Measurements from ENCODE around the gene DDAH1. TPM values are rescaled to one million over a fixed set of nuclear protein-coding genes. Genes with fewer than 3 reads are reported as not detected.
A peak's percentile ranks its signal among the peaks of the same experiment; 100 is the strongest.

Gene DDAH1
- total and polyA plus RNA-seq, 5 donors, result 3.8 to 10.1 (median 5.6) TPM

DNA sequence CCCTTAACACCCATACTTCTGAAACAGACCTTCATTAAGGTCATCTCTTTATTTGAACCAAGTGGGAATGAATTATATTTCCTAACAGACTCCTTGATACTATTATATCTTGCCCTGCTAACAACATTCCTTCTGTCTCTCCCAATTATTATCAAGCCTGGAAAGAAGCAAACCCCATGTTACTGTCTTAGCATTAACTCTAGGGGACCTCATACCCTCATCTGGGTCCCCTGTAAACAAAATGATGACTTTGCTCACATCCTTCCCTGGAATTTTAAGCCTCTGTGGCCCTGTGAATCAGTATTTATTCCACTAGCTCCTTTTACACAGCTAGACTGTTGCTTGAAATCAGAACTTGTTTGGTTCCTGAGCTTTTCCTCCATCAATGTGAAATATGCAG is 150.2 kb downstream of the DDAH1 start:
- H3K4me3 ChIP-seq (ENCODE audit: low read length), result no peak overlapping the region
- DNase-seq (no peak), ATAC-seq (no peak)
- H3K27me3 ChIP-seq (ENCODE audit: control insufficient read depth, insufficient read depth), result no peaks in the 10 kb centered on the region
- no peaks in the 10 kb centered on the region for H3K9me3 ChIP-seq (ENCODE audit: control insufficient read depth, low read length)
- H3K27ac ChIP-seq (ENCODE audit: low read length), result peak overlapping the region; percentile 98
- no peaks in the 10 kb centered on the region for H3K4me1 ChIP-seq (ENCODE audit: control insufficient read depth, insufficient read depth, low read length)
- intact Hi-C loops (cut with DNase I), result no loop called here

DNA sequence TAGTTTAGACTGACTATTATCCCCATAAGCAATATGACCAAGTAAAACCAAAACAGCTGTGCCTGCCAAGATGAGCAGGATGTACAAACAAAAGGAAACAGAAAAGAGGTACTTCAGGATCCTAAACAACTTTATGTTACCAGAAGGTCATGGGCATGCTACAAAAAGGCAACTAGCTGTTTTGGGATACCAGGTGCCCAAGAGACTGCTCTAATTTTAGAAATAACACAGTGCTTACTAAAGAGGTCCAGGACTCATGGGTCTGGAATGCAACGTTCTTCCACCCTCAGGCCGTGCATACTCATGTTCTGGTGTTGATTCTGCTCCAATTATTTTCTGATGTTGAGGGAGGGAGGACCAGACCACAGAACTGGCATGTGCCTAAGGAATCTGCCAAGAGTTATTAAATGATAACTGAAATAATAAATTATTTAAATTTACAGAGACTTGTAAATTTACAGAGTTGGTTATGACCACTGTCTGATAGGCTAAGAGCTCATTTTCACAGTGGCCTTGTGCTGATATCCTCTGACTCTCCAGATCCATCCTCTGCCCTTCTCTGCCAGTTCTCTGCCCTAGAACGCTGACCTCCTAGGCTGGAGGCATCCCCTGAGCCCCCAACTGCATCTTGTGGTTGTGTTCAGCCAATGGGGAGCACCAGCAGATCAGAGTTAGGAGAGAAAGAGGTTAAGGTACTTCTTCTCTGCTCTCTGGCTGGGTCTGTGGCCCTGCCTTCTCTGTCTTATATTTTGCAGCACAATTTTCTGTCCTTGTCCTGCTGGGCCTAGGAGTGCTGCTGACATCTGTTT is 150.9 kb downstream of the DDAH1 start:
- Histone ChIP-seq H3K27me3 (ENCODE audit: control insufficient read depth, insufficient read depth) (no peaks in the 10 kb centered on the region), H3K9me3 (ENCODE audit: control insufficient read depth, low read length) (no peaks in the 10 kb centered on the region), H3K4me1 (ENCODE audit: control insufficient read depth, insufficient read depth, low read length) (no peaks in the 10 kb centered on the region), H3K27ac (ENCODE audit: low read length) (peak overlapping the region; percentile 98), H3K4me3 (ENCODE audit: low read length) (no peak overlapping the region)
- WGBS, result 40% methylated on average over 3 of the region's 3 CpGs
- ATAC-seq (peak; percentile 88 to 89), DNase-seq (no peak)
- intact Hi-C loops (cut with DNase I), result no loop called here

DNA sequence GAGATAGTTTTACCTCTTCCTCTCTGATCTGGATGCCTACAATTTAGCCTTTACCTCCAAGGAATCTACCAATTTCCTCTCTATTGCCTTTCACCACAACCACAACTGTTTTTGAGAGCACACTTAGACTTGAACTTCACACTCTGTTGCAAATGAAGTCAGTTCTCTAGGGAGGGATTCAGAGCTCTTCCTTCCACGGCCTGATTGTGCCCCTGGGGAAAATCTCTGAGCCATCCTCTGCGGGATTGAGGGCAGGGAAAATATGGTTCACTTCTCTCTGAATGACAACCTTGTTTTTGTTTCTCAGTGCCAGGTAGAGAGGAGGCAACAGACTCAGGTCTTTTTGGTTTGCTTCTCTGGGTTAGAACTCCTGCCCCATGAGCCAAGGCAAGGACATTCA is 153.1 kb downstream of the DDAH1 start:
- no peaks in the 10 kb centered on the region for H3K27me3 ChIP-seq (ENCODE audit: control insufficient read depth, insufficient read depth)
- peaks cover 5% of the 10 kb centered on the region for H3K4me1 ChIP-seq (ENCODE audit: control insufficient read depth, insufficient read depth, low read length)
- no peak overlapping the region for H3K4me3 ChIP-seq (ENCODE audit: low read length)
- no peak overlapping the region for H3K27ac ChIP-seq (ENCODE audit: low read length)
- ATAC-seq, result no peak
- WGBS, result 64% methylated on average over 2 of the region's 2 CpGs
- no peaks in the 10 kb centered on the region for H3K9me3 ChIP-seq (ENCODE audit: control insufficient read depth, low read length)
- no peak for DNase-seq
- intact Hi-C loops (cut with DNase I), result no loop called here

DNA sequence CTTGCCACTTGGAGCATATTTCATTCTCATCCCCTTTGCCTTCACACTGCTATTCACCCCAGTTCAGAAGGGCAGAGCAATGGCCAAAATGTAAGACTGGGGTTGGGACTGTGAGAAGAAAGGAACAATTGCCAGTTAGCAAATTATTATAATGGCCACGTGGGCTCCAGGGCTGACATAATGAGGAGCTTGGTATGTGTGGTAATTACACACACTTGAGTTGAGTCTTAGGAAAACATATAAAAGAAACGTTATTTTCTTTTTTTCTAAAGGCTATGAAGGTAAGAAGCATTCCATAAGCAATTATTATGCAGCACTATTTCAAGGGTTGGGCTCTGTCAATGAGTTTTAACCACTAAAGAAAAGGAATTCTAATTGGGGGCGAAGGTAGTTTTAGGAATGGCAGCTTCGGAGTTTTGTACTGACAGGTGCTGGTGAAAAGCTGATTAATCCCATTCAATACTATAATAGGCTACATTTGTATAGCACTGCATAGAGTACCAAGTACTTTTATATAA is 156.1 kb downstream of the DDAH1 start:
- peaks cover 5% of the 10 kb centered on the region for H3K4me1 ChIP-seq (ENCODE audit: control insufficient read depth, insufficient read depth, low read length)
- H3K4me3 ChIP-seq (ENCODE audit: low read length), result no peak overlapping the region
- WGBS, result 75% methylated on average over 4 of the region's 4 CpGs
- no peak for ATAC-seq
- DNase-seq, result no peak
- no peak overlapping the region for H3K27ac ChIP-seq (ENCODE audit: low read length)
- no peaks in the 10 kb centered on the region for H3K9me3 ChIP-seq (ENCODE audit: control insufficient read depth, low read length)
- H3K27me3 ChIP-seq (ENCODE audit: control insufficient read depth, insufficient read depth), result no peaks in the 10 kb centered on the region
- intact Hi-C loops (cut with DNase I), result loop anchor here (2.0 to 10.0 kb wide), 8 partner anchors 88 to 383 kb away; partner anchors contain the start of gene CCN1 (in 2 of the 4)

DNA sequence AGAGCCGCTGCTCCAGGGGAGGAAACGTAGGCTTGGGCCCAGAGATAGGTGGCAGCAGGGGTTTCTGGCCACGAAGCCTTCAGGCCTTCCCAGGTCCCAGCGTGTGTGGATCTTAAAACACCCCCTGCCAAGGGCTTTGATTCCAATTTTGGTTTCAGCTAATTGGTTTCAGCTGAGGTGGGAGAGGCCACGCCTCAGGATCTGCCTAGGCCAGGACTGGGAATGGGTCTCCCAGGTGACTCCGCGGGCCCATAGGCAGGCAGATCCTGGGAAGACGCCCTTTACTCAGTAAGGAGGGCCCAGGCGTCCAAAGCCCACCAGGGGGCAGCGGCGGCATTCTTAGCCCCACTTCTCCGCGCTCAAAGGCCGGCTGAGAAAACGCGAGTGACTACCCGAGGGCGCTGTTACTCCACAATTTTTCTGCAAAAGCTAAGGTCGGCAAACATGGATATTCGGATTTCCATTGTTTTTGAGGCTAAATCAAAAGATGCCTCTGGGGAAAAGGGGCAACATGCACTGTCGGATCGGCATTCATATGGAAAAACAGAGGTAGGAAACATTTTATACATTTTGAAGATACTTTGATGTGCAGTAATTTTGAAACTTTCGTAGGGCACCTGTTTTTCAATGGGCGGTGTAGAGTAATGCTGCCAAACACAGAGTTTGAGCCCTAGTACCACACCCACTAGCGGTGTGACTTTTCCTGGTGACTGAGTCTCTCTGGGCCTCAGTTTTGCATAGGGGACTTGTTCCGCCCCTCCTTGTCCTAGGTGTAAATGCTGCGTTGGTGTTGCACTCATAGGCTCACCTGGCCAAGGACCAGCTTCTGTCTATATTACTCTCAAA is 156.7 kb downstream of the DDAH1 start:
- H3K27ac ChIP-seq (ENCODE audit: low read length), result no peak overlapping the region
- DNase-seq (peak; percentile 88 to 95 (median 95)), ATAC-seq (peak; percentile 95 to 97)
- peaks cover 5% of the 10 kb centered on the region for H3K4me1 ChIP-seq (ENCODE audit: control insufficient read depth, insufficient read depth, low read length)
- intact Hi-C loops (cut with DNase I), result loop anchor here (2.0 to 10.0 kb wide), 8 partner anchors 89 to 384 kb away; partner anchors contain the start of gene CCN1 (in 2 of the 4)
- H3K27me3 ChIP-seq (ENCODE audit: control insufficient read depth, insufficient read depth), result no peaks in the 10 kb centered on the region
- no peak overlapping the region for H3K4me3 ChIP-seq (ENCODE audit: low read length)
- H3K9me3 ChIP-seq (ENCODE audit: control insufficient read depth, low read length), result no peaks in the 10 kb centered on the region
- 24% methylated on average over 27 of the region's 27 CpGs for WGBS

DNA sequence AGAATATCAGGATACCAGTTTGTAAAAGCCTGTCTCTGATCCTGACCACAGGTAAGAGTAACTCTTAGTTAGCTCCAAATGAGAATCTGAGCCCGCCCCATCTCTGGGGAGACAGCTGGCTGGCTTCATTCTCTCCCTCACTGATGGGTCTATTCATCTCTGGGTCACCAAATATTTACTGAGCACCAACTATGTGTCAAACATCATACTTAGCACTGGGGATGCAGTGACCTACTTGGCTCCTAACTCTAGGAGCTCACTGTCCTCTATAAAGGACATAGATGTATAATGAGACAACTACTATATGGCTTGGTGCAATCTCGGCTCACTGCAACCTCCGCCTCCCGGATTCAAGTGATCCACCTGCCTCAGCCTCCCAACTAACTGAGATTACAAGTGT is 158.7 kb downstream of the DDAH1 start:
- Histone ChIP-seq H3K27ac (ENCODE audit: low read length) (no peak overlapping the region), H3K4me1 (ENCODE audit: control insufficient read depth, insufficient read depth, low read length) (peaks cover 5% of the 10 kb centered on the region), H3K9me3 (ENCODE audit: control insufficient read depth, low read length) (no peaks in the 10 kb centered on the region), H3K4me3 (ENCODE audit: low read length) (no peak overlapping the region), H3K27me3 (ENCODE audit: control insufficient read depth, insufficient read depth) (no peaks in the 10 kb centered on the region)
- WGBS, result 97% methylated on average over 4 of the region's 4 CpGs
- DNase-seq (no peak), ATAC-seq (no peak)
- intact Hi-C loops (cut with DNase I), result loop anchor here (5.0 to 10.0 kb wide), 6 partner anchors 91 to 386 kb away; partner anchors contain the start of gene CCN1 (in 2 of the 4)

DNA sequence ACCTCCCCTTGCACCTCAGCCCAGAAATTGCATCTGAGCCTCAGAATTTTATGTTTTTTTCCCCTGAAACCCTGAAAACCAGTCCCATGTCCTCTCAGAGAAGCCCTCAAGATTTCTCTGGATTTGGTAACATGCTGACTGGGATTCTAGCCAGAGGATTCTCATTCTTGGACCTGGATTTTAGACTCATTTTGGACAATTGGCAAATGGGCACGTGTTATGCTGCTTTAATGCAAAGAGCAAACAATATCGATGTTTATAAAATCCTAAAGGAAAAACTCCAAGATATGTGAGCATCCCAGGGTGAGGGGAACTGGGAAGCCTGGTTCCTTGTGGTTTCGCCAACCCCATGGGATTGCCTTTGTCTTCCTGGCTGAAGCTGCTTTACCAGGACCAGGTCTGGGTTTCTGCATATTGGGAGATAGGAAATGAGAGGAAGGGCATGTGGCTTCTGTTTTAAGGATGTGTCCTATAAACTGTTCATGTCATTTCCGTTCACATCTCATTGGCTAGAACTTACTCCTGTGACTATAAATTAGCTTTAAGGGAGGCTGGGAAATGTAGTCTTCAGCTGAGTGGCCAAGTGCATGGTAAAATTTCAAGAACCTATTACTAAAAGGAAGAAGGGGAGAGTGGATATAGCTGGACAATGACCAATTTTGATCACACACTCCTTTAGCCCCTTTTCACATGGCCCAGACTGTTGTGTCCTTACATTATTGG is 161.4 kb downstream of the DDAH1 start:
- Histone ChIP-seq H3K27me3 (ENCODE audit: control insufficient read depth, insufficient read depth) (no peaks in the 10 kb centered on the region), H3K4me3 (ENCODE audit: low read length) (no peak overlapping the region), H3K4me1 (ENCODE audit: control insufficient read depth, insufficient read depth, low read length) (peaks cover 4% of the 10 kb centered on the region), H3K27ac (ENCODE audit: low read length) (no peak overlapping the region), H3K9me3 (ENCODE audit: control insufficient read depth, low read length) (no peaks in the 10 kb centered on the region)
- intact Hi-C loops (cut with DNase I), result loop anchor here in 3 of 4 donors (10.0 kb wide), 2 partner anchors 101 to 281 kb away; partner anchors contain the start of gene CCN1 (in 2 of the 3)
- WGBS, result 60% methylated on average over 4 of the region's 4 CpGs
- DNase-seq (no peak), ATAC-seq (no peak)

DNA sequence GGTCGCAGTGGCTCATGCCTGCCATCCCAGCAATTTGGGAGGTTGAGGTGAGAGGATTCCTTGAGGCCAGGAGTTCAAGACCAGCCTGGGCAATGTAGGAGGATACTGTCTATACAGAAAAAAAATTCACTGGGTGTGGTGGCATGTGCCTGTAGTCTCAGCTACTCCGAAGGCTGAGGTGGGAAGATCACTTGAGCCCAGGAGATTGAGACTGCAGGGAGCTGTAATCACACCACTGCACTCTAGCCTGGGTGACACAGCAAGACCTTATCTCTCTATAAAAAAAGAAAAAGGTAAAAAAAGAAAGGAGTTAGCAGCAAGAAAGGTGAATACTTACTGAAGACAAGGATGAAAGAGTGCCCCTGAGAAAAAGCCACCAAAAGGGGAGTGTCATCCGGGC is 164.8 kb downstream of the DDAH1 start:
- DNase-seq, result no peak
- intact Hi-C loops (cut with DNase I), result loop anchor here in 3 of 4 donors (10.0 kb wide), 2 partner anchors 105 to 285 kb away; partner anchors contain the start of gene CCN1 (in 2 of the 3)
- Histone ChIP-seq H3K27ac (ENCODE audit: low read length) (no peak overlapping the region), H3K9me3 (ENCODE audit: control insufficient read depth, low read length) (no peaks in the 10 kb centered on the region), H3K27me3 (ENCODE audit: control insufficient read depth, insufficient read depth) (no peaks in the 10 kb centered on the region), H3K4me3 (ENCODE audit: low read length) (no peak overlapping the region), H3K4me1 (ENCODE audit: control insufficient read depth, insufficient read depth, low read length) (peaks cover 2% of the 10 kb centered on the region)
- no peak for ATAC-seq
- 77% methylated on average over 3 of the region's 3 CpGs for WGBS

DNA sequence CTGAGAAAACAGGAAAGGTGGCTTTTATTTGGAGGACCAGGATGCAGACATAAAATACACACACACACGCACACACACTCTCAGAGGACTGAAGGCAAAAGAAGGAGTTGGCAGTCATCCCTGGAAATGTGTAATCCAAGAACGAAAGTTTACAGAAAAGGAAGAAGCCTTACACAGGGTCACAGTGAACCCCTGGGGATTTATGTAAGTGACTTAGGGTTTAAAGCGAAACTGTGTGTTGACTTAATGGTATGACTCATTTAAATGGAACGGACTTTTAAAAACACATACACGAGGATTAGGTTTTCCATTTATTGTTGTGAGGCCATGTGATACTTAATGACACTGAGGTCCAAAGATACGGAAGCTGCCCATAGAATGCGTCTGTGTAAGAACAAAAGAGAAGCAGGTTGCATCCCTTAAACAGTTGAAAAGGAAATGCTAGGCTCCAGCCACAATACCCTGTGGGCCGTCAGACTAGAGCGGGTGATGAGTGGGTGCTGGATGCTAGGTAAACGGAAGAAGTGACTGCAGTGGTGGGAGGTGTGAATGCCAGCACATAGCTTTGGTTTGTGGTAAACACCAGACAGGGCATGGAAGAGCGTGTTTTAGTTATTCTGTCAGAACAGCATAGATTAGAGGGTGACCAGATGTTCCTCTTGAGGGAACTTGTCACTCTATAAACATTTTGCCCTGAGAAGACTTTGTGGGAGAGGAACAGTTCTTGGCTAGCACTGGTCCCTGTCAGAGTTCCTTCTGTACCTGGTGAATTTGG is 166.9 kb downstream of the DDAH1 start:
- peaks cover 2% of the 10 kb centered on the region for H3K4me1 ChIP-seq (ENCODE audit: control insufficient read depth, insufficient read depth, low read length)
- peak; percentile 90 to 92 for ATAC-seq
- H3K27ac ChIP-seq (ENCODE audit: low read length), result peak overlapping the region; percentile 65
- no peaks in the 10 kb centered on the region for H3K27me3 ChIP-seq (ENCODE audit: control insufficient read depth, insufficient read depth)
- H3K9me3 ChIP-seq (ENCODE audit: control insufficient read depth, low read length), result no peaks in the 10 kb centered on the region
- intact Hi-C loops (cut with DNase I), result no loop called here
- H3K4me3 ChIP-seq (ENCODE audit: low read length), result no peak overlapping the region
- WGBS, result 42% methylated on average over 11 of the region's 11 CpGs
- peak in 1 of 3 donors; percentile 35 for DNase-seq

DNA sequence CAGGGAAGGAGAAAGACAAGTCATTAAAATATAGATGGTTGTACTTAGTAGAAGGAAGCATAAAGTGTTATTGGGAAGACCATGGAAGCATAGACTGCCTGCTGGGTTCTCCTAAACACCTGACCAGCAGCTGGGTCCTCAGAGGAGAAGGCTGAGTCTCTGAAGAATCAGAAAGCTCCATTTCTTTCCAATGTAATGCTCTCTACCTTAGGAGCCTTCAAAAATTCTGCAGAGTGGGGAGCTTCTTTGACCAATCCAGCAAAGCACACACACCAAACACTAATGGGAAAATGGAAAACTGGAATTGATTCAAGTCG is 167.5 kb downstream of the DDAH1 start:
- no peak for DNase-seq
- Histone ChIP-seq H3K27ac (ENCODE audit: low read length) (no peak overlapping the region), H3K27me3 (ENCODE audit: control insufficient read depth, insufficient read depth) (no peaks in the 10 kb centered on the region), H3K4me1 (ENCODE audit: control insufficient read depth, insufficient read depth, low read length) (peaks cover 2% of the 10 kb centered on the region), H3K4me3 (ENCODE audit: low read length) (no peak overlapping the region), H3K9me3 (ENCODE audit: control insufficient read depth, low read length) (no peaks in the 10 kb centered on the region)
- 44% methylated on average over 1 of the region's 1 CpG for WGBS
- ATAC-seq, result no peak
- intact Hi-C loops (cut with DNase I), result no loop called here

All from right cardiac atrium (tissue), 5 donors.